AG04450 (cell line): ENCODE measurements around the gene SCFD2. TPM values are rescaled to one million over a fixed set of nuclear protein-coding genes. Genes with fewer than 3 reads are reported as not detected.

Experiments used
- CTCF ChIA-PET: fragments of 300-600, 350-600 bp; formaldehyde crosslinking; extraction: SDS; loops from one replicate; lab custom pipeline; 2022; ENCODE audit warnings: antibody characterized with exemption, inconsistent platforms; lab: Charles Lee
- POLR2A ChIA-PET: fragments of 350-600 bp; formaldehyde crosslinking; extraction: SDS; loops from one replicate; lab custom pipeline; 2021; ENCODE audit warnings: antibody characterized with exemption, inconsistent platforms; lab: Yijun Ruan, JAX
- DNase-seq: peaks from one replicate; pipeline ENCODE4 v3.0.0-alpha.2; 2011; ENCODE audit warnings: low read depth, low spot score
- H3K27ac ChIP-seq: one replicate; pipeline ENCODE4 v1.5.1; 2012; ENCODE audit warnings: low read depth, low read length, control low read depth
- H3K27me3 ChIP-seq: one replicate; pipeline ENCODE4 v1.6.0; 2012; ENCODE audit warnings: low read length; ENCODE audit not compliant: control insufficient read depth, insufficient read depth
- H3K4me3 ChIP-seq: 2 replicates; pipeline ENCODE4 v1.5.1; 2011; ENCODE audit warnings: mild to moderate bottlenecking, low read depth, low read length, control low read depth
- H3K9me3 ChIP-seq: 2 replicates; pipeline ENCODE4 v1.5.1; 2012; ENCODE audit warnings: low read length; ENCODE audit not compliant: control insufficient read depth, insufficient read depth
- polyA plus RNA-seq: library from polyadenylated mRNA; depleted of rRNA; stranded (reverse); fragments of >200 nt; gene quantifications from 2 replicates; pipeline ENCODE4 v1.2.3, GENCODE V29; 2011
- TF ChIP-seq, protein P1 (sequence below): IDR thresholded peaks from 2 replicates; pipeline ENCODE4 v1.5.1; 2011; ENCODE audit warnings: low read depth, low read length, control low read depth, inconsistent platforms

Gene SCFD2
- polyA plus RNA-seq, 1 experiment: 16.4 TPM

DNA sequence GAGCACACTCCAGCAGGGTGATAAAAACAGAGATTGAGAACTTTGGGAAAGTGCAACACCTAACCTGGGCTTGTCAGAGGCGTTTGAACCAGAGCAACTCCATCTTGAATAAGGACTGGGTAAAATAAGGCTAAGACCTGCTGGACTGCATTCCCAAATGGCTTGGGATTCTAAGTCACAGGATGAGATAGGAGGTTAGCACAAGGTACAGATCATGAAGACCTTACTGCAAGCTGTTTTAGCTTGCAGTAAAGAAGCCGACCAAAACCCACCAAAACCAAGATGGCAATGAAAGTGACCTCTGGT, 43.9 kb downstream of the SCFD2 start:
- no peak overlapping the region; the same call in 1 of the 2 replicates for H3K4me3 ChIP-seq
- no peaks in the 10 kb centered on the region for H3K27me3 ChIP-seq
- peak overlapping the region; percentile 91 for H3K27ac ChIP-seq
- DNase-seq: no peak
- CTCF ChIA-PET: interaction anchor here (0.5 to 0.9 kb wide), 3 partner anchors 288 to 455 kb away, joined by 3 read pairs; no protein-coding TSS in a partner anchor
- TF ChIP-seq, protein P1, sequence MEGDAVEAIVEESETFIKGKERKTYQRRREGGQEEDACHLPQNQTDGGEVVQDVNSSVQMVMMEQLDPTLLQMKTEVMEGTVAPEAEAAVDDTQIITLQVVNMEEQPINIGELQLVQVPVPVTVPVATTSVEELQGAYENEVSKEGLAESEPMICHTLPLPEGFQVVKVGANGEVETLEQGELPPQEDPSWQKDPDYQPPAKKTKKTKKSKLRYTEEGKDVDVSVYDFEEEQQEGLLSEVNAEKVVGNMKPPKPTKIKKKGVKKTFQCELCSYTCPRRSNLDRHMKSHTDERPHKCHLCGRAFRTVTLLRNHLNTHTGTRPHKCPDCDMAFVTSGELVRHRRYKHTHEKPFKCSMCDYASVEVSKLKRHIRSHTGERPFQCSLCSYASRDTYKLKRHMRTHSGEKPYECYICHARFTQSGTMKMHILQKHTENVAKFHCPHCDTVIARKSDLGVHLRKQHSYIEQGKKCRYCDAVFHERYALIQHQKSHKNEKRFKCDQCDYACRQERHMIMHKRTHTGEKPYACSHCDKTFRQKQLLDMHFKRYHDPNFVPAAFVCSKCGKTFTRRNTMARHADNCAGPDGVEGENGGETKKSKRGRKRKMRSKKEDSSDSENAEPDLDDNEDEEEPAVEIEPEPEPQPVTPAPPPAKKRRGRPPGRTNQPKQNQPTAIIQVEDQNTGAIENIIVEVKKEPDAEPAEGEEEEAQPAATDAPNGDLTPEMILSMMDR: no peak
- POLR2A ChIA-PET: interaction anchor here (0.6 to 0.7 kb wide), 4 partner anchors 47 to 498 kb away, joined by 3 to 6 read pairs (median 4); no protein-coding TSS in a partner anchor
- H3K9me3 ChIP-seq: no peaks in the 10 kb centered on the region

DNA sequence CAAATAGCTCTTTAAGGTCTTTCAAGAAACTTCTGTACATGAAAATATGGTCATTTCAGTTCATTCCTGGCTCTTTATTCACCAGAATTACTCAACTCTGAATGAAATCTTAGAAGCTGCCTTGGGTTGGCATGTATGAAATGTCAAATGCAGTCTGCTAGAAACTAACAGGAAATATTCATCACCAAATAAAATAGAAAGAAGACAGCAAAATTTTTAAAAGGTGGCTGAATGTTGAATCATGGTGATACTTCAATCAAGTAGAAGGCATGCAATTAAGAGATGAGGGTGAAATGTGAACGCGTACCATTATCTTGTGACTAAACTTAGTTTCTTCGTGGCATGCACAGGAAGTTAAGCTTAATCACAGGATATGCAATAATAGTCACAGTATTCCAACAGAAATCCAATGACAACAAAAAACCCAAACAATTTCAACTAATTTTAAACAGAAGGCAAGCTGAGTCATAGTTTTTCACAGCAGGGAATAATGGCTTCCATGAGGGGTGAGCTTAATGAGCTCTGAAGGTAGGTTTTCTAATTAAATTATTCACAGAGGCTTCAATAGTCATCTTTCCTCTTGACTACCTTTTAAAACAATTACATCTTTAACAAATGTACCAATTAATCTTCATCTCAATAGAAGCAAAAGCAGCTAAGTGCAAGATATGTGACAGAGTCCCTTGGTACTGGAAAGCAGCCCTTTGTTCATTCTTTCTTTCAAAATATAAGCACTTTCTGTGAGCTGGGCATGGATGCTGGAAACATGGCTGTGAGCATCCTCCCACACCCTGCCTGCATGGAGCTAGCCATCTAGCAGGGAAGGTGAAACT, 44.5 kb downstream of the SCFD2 start:
- ChIA-PET POLR2A (interaction anchor here (0.6 to 1.0 kb wide), 9 partner anchors 29 to 534 kb away, joined by 3 to 6 read pairs (median 4); partner anchors contain the start of gene FIP1L1), CTCF (interaction anchor here (0.5 to 0.9 kb wide), 4 partner anchors 36 to 455 kb away, joined by 3 to 4 read pairs (median 3); no protein-coding TSS in a partner anchor)
- H3K9me3 ChIP-seq: no peaks in the 10 kb centered on the region
- TF ChIP-seq, protein P1: no peak
- peak; percentile 29 for DNase-seq
- H3K27ac ChIP-seq: peak overlapping the region; percentile 91
- no peaks in the 10 kb centered on the region for H3K27me3 ChIP-seq
- peak overlapping the region; percentile 27 for H3K4me3 ChIP-seq

DNA sequence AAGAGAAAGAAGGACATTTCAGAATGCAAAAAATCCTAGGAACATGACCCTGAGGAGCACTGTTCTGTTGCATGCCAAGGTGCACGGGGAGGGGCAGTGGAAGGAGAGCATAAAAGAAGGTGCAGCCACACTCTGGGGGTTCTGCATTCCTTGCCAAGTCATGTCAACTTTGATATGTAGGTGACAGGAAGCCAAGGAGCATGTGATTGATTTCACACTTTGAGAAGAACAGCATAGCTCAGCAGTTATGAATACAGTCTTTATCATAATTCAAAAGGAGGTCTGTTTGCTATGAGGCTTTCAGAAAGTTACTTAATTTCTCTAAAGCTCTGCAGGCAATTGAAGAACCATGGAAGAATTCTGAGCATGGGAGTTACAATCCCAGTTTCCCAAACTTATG, 50.6 kb downstream of the SCFD2 start:
- POLR2A ChIA-PET: no interaction called here
- no peaks in the 10 kb centered on the region for H3K9me3 ChIP-seq
- H3K27me3 ChIP-seq: no peaks in the 10 kb centered on the region
- no peak overlapping the region for H3K4me3 ChIP-seq
- CTCF ChIA-PET: interaction anchor here (0.7 to 1.1 kb wide), 3 partner anchors 111 to 391 kb away, joined by 3 to 6 read pairs (median 3); no protein-coding TSS in a partner anchor
- TF ChIP-seq, protein P1: no peak
- DNase-seq: no peak
- no peak overlapping the region for H3K27ac ChIP-seq

DNA sequence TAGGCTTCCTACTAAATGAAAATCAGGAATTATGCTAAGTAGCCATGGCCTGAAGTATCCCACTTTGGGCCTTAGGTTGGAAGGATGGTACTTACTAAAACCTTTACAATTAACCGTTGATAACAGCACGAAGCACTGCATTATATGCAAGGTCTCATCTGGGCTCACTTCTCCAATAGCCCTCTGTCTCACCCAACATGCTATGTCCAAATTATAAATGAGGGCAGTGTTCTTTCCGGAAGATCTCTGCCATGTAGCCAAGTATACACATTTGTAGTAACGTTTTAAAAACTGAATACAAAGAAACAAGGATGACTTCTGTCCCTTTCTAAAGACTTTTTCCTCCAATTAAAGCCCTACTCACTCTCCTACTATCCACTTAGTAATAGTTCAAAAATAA, 51.6 kb downstream of the SCFD2 start:
- Histone ChIP-seq H3K9me3 (no peaks in the 10 kb centered on the region), H3K27me3 (no peaks in the 10 kb centered on the region), H3K4me3 (no peak overlapping the region), H3K27ac (no peak overlapping the region)
- DNase-seq: no peak
- CTCF ChIA-PET: interaction anchor here (0.7 to 1.2 kb wide), 3 partner anchors 299 to 920 kb away, joined by 3 to 7 read pairs (median 4); no protein-coding TSS in a partner anchor
- TF ChIP-seq, protein P1: no peak
- POLR2A ChIA-PET: no interaction called here

DNA sequence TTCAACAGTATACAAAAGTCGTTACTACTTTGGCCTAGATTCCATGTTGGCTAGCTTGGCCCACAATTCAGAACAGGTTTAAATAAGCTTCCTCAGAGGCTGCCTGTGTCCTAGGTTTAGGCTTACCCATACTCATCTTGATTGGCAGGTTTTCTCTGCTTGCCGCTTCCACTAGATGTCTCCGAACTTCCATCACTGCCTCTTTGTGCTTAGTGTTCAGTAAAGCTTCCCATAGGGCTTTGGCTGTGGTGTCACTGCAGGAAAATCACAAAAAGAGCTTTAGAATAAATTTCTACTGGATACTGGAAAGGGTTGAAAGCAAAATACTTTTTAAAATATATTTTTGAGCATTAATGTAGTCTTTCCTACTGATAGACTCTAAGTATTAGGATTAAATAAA, 52.4 kb downstream of the SCFD2 start:
- CTCF ChIA-PET: interaction anchor here (0.7 to 1.2 kb wide), 3 partner anchors 298 to 921 kb away, joined by 3 to 7 read pairs (median 4); no protein-coding TSS in a partner anchor
- no peak for DNase-seq
- Histone ChIP-seq H3K4me3 (no peak overlapping the region), H3K27ac (no peak overlapping the region), H3K27me3 (no peaks in the 10 kb centered on the region), H3K9me3 (no peaks in the 10 kb centered on the region)
- POLR2A ChIA-PET: no interaction called here
- TF ChIP-seq, protein P1: peak; percentile 40; the same call in 1 of the 2 replicates
